PC-3 (cell line): Measurements from ENCODE around the gene KCP. TPM values are rescaled to one million over a fixed set of nuclear protein-coding genes. Genes with fewer than 3 reads are reported as not detected.
A peak's percentile ranks its signal among the peaks of the same experiment; 100 is the strongest.

Experiments used
- ATAC-seq: fragments of 200-7000 bp; cut with Tn5 transposase; 2 replicates; pipeline ENCODE4 v1.9.1; 2020; ENCODE audit warnings: mild to moderate bottlenecking, moderate library complexity
- BruUV-seq: library from RNA; stranded (reverse); fragments of 400-500 nt; replicated peaks from 2 replicates; lab custom pipeline; 2021; lab: Mats Ljungman, UMichigan
- CTCF ChIA-PET: fragments of 300-600 bp; sonication (Branson Sonifier 250); formaldehyde crosslinking; loops from one replicate; lab custom pipeline; 2022; ENCODE audit warnings: antibody characterized with exemption; lab: Charles Lee
- POLR2A ChIA-PET: fragments of 300-600 bp; sonication (Branson Sonifier 250); formaldehyde crosslinking; loops from one replicate; lab custom pipeline; 2022; ENCODE audit warnings: antibody characterized with exemption; ENCODE audit not compliant: unreplicated experiment; lab: Charles Lee
- DNase-seq: peaks from one replicate; pipeline ENCODE4 v3.0.0-alpha.2; 2015
- H2AFZ ChIP-seq: fragments of 300-600 bp; sonication (generic); 2 replicates; pipeline ENCODE4 v1.6.0; 2016; ENCODE audit warnings: antibody characterized with exemption, low read length
- H3F3A ChIP-seq: fragments of 300-600 bp; sonication (generic); one replicate; pipeline ENCODE4 v1.6.0; 2017; ENCODE audit warnings: antibody characterized with exemption, low read length, control low read depth, mild to moderate bottlenecking; ENCODE audit not compliant: unreplicated experiment
- H3K27ac ChIP-seq: fragments of 300-600 bp; sonication (generic); 2 replicates; pipeline ENCODE4 v1.5.1; 2016; ENCODE audit warnings: mild to moderate bottlenecking, low read length
- H3K27me3 ChIP-seq: fragments of 300-600 bp; sonication (generic); 2 replicates; pipeline ENCODE4 v1.6.1; 2016; ENCODE audit warnings: low read length, mixed read lengths
- H3K36me3 ChIP-seq: fragments of 300-600 bp; sonication (generic); 2 replicates; pipeline ENCODE4 v1.6.1; 2016; ENCODE audit warnings: low read depth, mixed run types, low read length, mixed read lengths
- H3K4me1 ChIP-seq: fragments of 300-600 bp; sonication (generic); 2 replicates; pipeline ENCODE4 v1.5.1; 2016; ENCODE audit warnings: low read length; ENCODE audit not compliant: insufficient read depth
- H3K4me2 ChIP-seq: fragments of 300-600 bp; sonication (generic); 2 replicates; pipeline ENCODE4 v1.6.0; 2016; ENCODE audit warnings: low read length
- H3K4me3 ChIP-seq: fragments of 300-600 bp; sonication (generic); 2 replicates; pipeline ENCODE4 v1.5.1; 2016; ENCODE audit warnings: mild to moderate bottlenecking, low read length, mixed read lengths
- H3K79me2 ChIP-seq: fragments of 300-600 bp; sonication (generic); 2 replicates; pipeline ENCODE4 v1.6.1; 2017; ENCODE audit warnings: low read length, mixed read lengths
- H3K9ac ChIP-seq: fragments of 300-600 bp; sonication (generic); 2 replicates; pipeline ENCODE4 v1.6.0; 2016; ENCODE audit warnings: mild to moderate bottlenecking, low read length
- H3K9me2 ChIP-seq: fragments of 300-600 bp; sonication (generic); replicated peaks from 2 replicates; pipeline ENCODE4 v1.6.1; 2016; ENCODE audit warnings: mixed run types, low read length, mixed read lengths
- H3K9me3 ChIP-seq: fragments of 300-600 bp; sonication (generic); 2 replicates; pipeline ENCODE4 v1.6.1; 2016; ENCODE audit warnings: low read length, mixed read lengths
- H4K20me1 ChIP-seq: fragments of 300-600 bp; sonication (generic); 2 replicates; pipeline ENCODE4 v1.6.1; 2016; ENCODE audit warnings: low read length, mixed read lengths
- CTCF ChIP-seq: fragments of 300-600 bp; sonication (generic); conservative IDR thresholded peaks from 2 replicates; pipeline ENCODE4 v1.5.1; 2017; ENCODE audit warnings: antibody characterized with exemption, low read depth, mild to moderate bottlenecking, low read length
- EZH2 ChIP-seq: fragments of 300-600 bp; sonication (generic); IDR thresholded peaks from one replicate; pipeline ENCODE4 v1.6.1; 2017; ENCODE audit warnings: antibody characterized with exemption, mild to moderate bottlenecking, low read length; ENCODE audit not compliant: unreplicated experiment
- EZH2phosphoT487 ChIP-seq: fragments of 300-600 bp; sonication (generic); IDR thresholded peaks from 2 replicates; pipeline ENCODE4 v1.6.1; 2018; ENCODE audit warnings: mild to moderate bottlenecking, antibody characterized with exemption, low read length, borderline replicate concordance
- intact Hi-C: fragments of 100-400 bp; cut with micrococcal nuclease; formaldehyde crosslinking; loops from 2 replicates; pipeline ENCODE4 v1.9.0; 2023
- total RNA-seq: library from RNA; depleted of rRNA; stranded (reverse); fragments of >200 nt; gene quantifications from 2 replicates; pipeline ENCODE4 v1.2.3, GENCODE V29; 2014

KCP gene
- total RNA-seq, 1 experiment from 2014 or later, result 3.2 TPM

GRCh38 chr7:128954830-128955802 is 44.6 kb upstream of the KCP start:
- Histone ChIP-seq H3K36me3 (peaks cover 45% of the 10 kb centered on the region), H3K4me1 (no peaks in the 10 kb centered on the region), H3K27ac (no peak overlapping the region), H3K9ac (no peak overlapping the region), H3K9me2 (no peaks in the 10 kb centered on the region), H3K27me3 (no peaks in the 10 kb centered on the region), H3K9me3 (no peaks in the 10 kb centered on the region), H3F3A (no peaks in the 10 kb centered on the region), H3K4me2 (no peak overlapping the region), H4K20me1 (no peaks in the 10 kb centered on the region), H2AFZ (no peak overlapping the region), H3K4me3 (no peak overlapping the region), H3K79me2 (no peaks in the 10 kb centered on the region)
- BruUV-seq, result TSS peak; percentile 40
- ATAC-seq (no peak), DNase-seq (peak; percentile 15)
- POLR2A ChIA-PET, result no interaction called here
- CTCF ChIA-PET, result no interaction called here
- TF ChIP-seq EZH2, result no peak
- TF ChIP-seq CTCF, result no peak
- TF ChIP-seq EZH2phosphoT487, result no peak
- intact Hi-C loops, result no loop called here

- Histone ChIP-seq H3K4me3 (no peak overlapping the region), H3K9me3 (no peaks in the 10 kb centered on the region), H3K79me2 (no peaks in the 10 kb centered on the region), H3K9me2 (no peaks in the 10 kb centered on the region), H3K27me3 (no peaks in the 10 kb centered on the region), H3K36me3 (peaks cover 38% of the 10 kb centered on the region), H3K4me2 (no peak overlapping the region), H4K20me1 (no peaks in the 10 kb centered on the region), H2AFZ (no peak overlapping the region), H3K4me1 (no peaks in the 10 kb centered on the region), H3F3A (no peaks in the 10 kb centered on the region), H3K27ac (no peak overlapping the region), H3K9ac (no peak overlapping the region)
- ChIA-PET POLR2A (no interaction called here), CTCF (no interaction called here)
- intact Hi-C loops, result no loop called here
- BruUV-seq, result no TSS peak
- DNase-seq (no peak), ATAC-seq (no peak)
- TF ChIP-seq EZH2 (no peak), EZH2phosphoT487 (no peak), CTCF (no peak)
Observed at GRCh38 chr7:128954150-128954549, 43.6 kb upstream of the KCP start.

GRCh38 chr7:128951296-128951695 is 40.8 kb upstream of the KCP start:
- Histone ChIP-seq H3K9me2 (no peaks in the 10 kb centered on the region), H2AFZ (no peak overlapping the region), H3F3A (no peaks in the 10 kb centered on the region), H3K4me3 (no peak overlapping the region), H3K36me3 (peaks cover 20% of the 10 kb centered on the region; the same call in 1 of the 2 replicates), H3K27me3 (no peaks in the 10 kb centered on the region), H3K9me3 (no peaks in the 10 kb centered on the region), H3K9ac (no peak overlapping the region), H3K79me2 (no peaks in the 10 kb centered on the region), H4K20me1 (no peaks in the 10 kb centered on the region), H3K4me2 (no peak overlapping the region), H3K4me1 (no peaks in the 10 kb centered on the region), H3K27ac (no peak overlapping the region)
- intact Hi-C loops, result no loop called here
- POLR2A ChIA-PET, result no interaction called here
- CTCF ChIA-PET, result no interaction called here
- no peak for TF ChIP-seq EZH2phosphoT487
- no peak for TF ChIP-seq EZH2
- TF ChIP-seq CTCF, result no peak
- DNase-seq, result no peak
- no peak for ATAC-seq
- no TSS peak for BruUV-seq
